Mesenchymal stem cell (in vitro differentiated cells and primary cell): ENCODE data around the gene PCDHB13.
"Not testable (repeated sequence)": the region's sequence is repeated elsewhere in the genome, so short reads cannot be mapped to it uniquely, and the experiment has no call there.

Source experiments
- DNase-seq: peaks from one replicate; pipeline ENCODE4 v3.0.0-alpha.2; 2013
- H2AFZ ChIP-seq: one replicate; pipeline ENCODE4 v1.6.1; 2013; ENCODE audit warnings: low read depth, mild to moderate bottlenecking, control low read depth, inconsistent platforms, low read length, moderate library complexity
- H2AK5ac ChIP-seq: 2 replicates; pipeline ENCODE4 v1.6.1; 2013; ENCODE audit warnings: low read length, moderate library complexity, mild to moderate bottlenecking, inconsistent platforms; ENCODE audit not compliant: severe bottlenecking
- H2BK120ac ChIP-seq: one replicate; pipeline ENCODE4 v1.6.1; 2013; ENCODE audit warnings: low read depth, mild to moderate bottlenecking, inconsistent platforms, low read length, moderate library complexity
- H2BK12ac ChIP-seq, 2 experiments: one replicate each; pipeline ENCODE4 v1.6.1; 2013; ENCODE audit warnings: inconsistent platforms in 2 of 2, low read length in 2 of 2, mild to moderate bottlenecking in 2 of 2, moderate library complexity in 2 of 2, control low read depth in 1 of 2
- H2BK15ac ChIP-seq: one replicate; pipeline ENCODE4 v1.6.1; 2013; ENCODE audit warnings: mild to moderate bottlenecking, low read depth, inconsistent platforms; ENCODE audit not compliant: poor library complexity, severe bottlenecking
- H2BK5ac ChIP-seq: 2 replicates; pipeline ENCODE4 v1.6.1; 2013; ENCODE audit warnings: low read depth, mild to moderate bottlenecking, low read length, control low read depth, inconsistent platforms; ENCODE audit not compliant: poor library complexity, severe bottlenecking
- H3K14ac ChIP-seq, 2 experiments: one replicate each; pipeline ENCODE4 v1.6.1; 2013; ENCODE audit warnings: inconsistent platforms in 2 of 2, low read length in 2 of 2, control low read depth in 1 of 2, mild to moderate bottlenecking in 1 of 2, moderate library complexity in 1 of 2
- H3K18ac ChIP-seq, 2 experiments: one replicate each; pipeline ENCODE4 v1.6.1; 2013; ENCODE audit warnings: inconsistent platforms in 2 of 2, low read length in 2 of 2, control low read depth in 1 of 2, low read depth in 1 of 2, mild to moderate bottlenecking in 1 of 2
- H3K23ac ChIP-seq, 2 experiments: one replicate each; pipeline ENCODE4 v1.6.1; 2013; ENCODE audit warnings: inconsistent platforms in 2 of 2, low read length in 2 of 2, mild to moderate bottlenecking in 2 of 2, moderate library complexity in 2 of 2, control low read depth in 1 of 2
- H3K27ac ChIP-seq: 2 replicates; pipeline ENCODE4 v1.5.1; 2013; ENCODE audit warnings: mild to moderate bottlenecking, moderate library complexity, low read length, control low read depth, inconsistent platforms; ENCODE audit not compliant: poor library complexity, severe bottlenecking
- H3K27me3 ChIP-seq, 2 experiments: 2 replicates each; pipeline versions ENCODE4 v1.6.1 to v1.7.0; 2013; ENCODE audit warnings: low read length in 2 of 2, mild to moderate bottlenecking in 2 of 2, moderate library complexity in 2 of 2, control low read depth in 1 of 2, inconsistent platforms in 1 of 2; ENCODE audit not compliant: control insufficient read depth in 1 of 2, insufficient read depth in 1 of 2
- H3K36me3 ChIP-seq, 2 experiments: 2 replicates each; pipeline versions ENCODE4 v1.6.1 to v1.7.0; 2013; ENCODE audit warnings: low read length in 2 of 2, control low read depth in 1 of 2, inconsistent platforms in 1 of 2, low read depth in 1 of 2, mild to moderate bottlenecking in 1 of 2; ENCODE audit not compliant: insufficient read depth in 2 of 2, control insufficient read depth in 1 of 2
- H3K4ac ChIP-seq, 2 experiments: one replicate each; pipeline ENCODE4 v1.6.1; 2013; ENCODE audit warnings: inconsistent platforms in 2 of 2, low read length in 2 of 2, mild to moderate bottlenecking in 2 of 2, moderate library complexity in 2 of 2, control low read depth in 1 of 2, low read depth in 1 of 2
- H3K4me1 ChIP-seq: 2 replicates; pipeline ENCODE4 v1.6.1; 2013; ENCODE audit warnings: low read depth, low read length, control low read depth; ENCODE audit not compliant: control insufficient read depth, insufficient read depth
- H3K4me2 ChIP-seq: 2 replicates; pipeline ENCODE4 v1.6.1; 2013; ENCODE audit warnings: low read length, mild to moderate bottlenecking, inconsistent platforms; ENCODE audit not compliant: poor library complexity, severe bottlenecking
- H3K4me3 ChIP-seq, 2 experiments: 2 replicates each; pipeline versions ENCODE4 v1.5.1 to v1.7.0; 2013; ENCODE audit warnings: low read length in 2 of 2, mild to moderate bottlenecking in 2 of 2, control low read depth in 1 of 2, low read depth in 1 of 2; ENCODE audit not compliant: insufficient read depth in 1 of 2
- H3K79me1 ChIP-seq: replicated peaks from 2 replicates; pipeline ENCODE4 v1.6.1; 2013; ENCODE audit warnings: mild to moderate bottlenecking, control low read depth, low read length, inconsistent platforms; ENCODE audit not compliant: poor library complexity, severe bottlenecking
- H3K9ac ChIP-seq: 2 replicates; pipeline ENCODE4 v1.7.0; 2013; ENCODE audit warnings: mild to moderate bottlenecking, low read length, moderate library complexity
- H3K9me3 ChIP-seq: 2 replicates; pipeline ENCODE4 v1.7.0; 2013; ENCODE audit warnings: mild to moderate bottlenecking, low read length; ENCODE audit not compliant: control insufficient read depth
- H4K8ac ChIP-seq: one replicate; pipeline ENCODE4 v1.6.1; 2013; ENCODE audit warnings: inconsistent platforms, mild to moderate bottlenecking, low read length, moderate library complexity
- H4K91ac ChIP-seq: one replicate; pipeline ENCODE4 v1.6.1; 2013; ENCODE audit warnings: mild to moderate bottlenecking, low read length, inconsistent platforms
- WGBS: methylation state at CpG from one replicate; pipeline ENCODE4 v1.1.7; 2013; ENCODE audit warnings: mixed read lengths; 5-methylcytosine and 5-hydroxymethylcytosine counted together

PCDHB13 gene

GRCh38 chr5:141215504-141215903, 1.8 kb downstream of the PCDHB13 start:
- not testable (repeated sequence) for H2AK5ac ChIP-seq, H2AFZ ChIP-seq, H3K23ac ChIP-seq, H3K27ac ChIP-seq, H2BK12ac ChIP-seq, H3K18ac ChIP-seq, H3K4me2 ChIP-seq, H3K36me3 ChIP-seq, H3K4me1 ChIP-seq, H2BK5ac ChIP-seq, H4K91ac ChIP-seq, H3K27me3 ChIP-seq, DNase-seq, H2BK120ac ChIP-seq, H3K4me3 ChIP-seq, H3K79me1 ChIP-seq, H3K9ac ChIP-seq, H4K8ac ChIP-seq, H2BK15ac ChIP-seq, H3K4ac ChIP-seq, H3K14ac ChIP-seq
- peaks cover 74% of the 10 kb centered on the region for H3K9me3 ChIP-seq
- WGBS = 89% methylated on average over 14 of the region's 40 CpGs

- H3K4me3 ChIP-seq, H2BK15ac ChIP-seq, H2BK120ac ChIP-seq, H3K18ac ChIP-seq, H2BK5ac ChIP-seq, H2BK12ac ChIP-seq, H3K9ac ChIP-seq, H3K23ac ChIP-seq, H4K91ac ChIP-seq, DNase-seq, H3K4me2 ChIP-seq, H3K27ac ChIP-seq, H2AK5ac ChIP-seq, H3K4me1 ChIP-seq, H3K36me3 ChIP-seq, H4K8ac ChIP-seq, H3K4ac ChIP-seq, H3K27me3 ChIP-seq, H2AFZ ChIP-seq, H3K79me1 ChIP-seq, H3K14ac ChIP-seq: not testable (repeated sequence)
- peaks cover 77% of the 10 kb centered on the region for H3K9me3 ChIP-seq
- 71% methylated on average over 10 of the region's 26 CpGs for WGBS
Observed at GRCh38 chr5:141216035-141216434, 2.3 kb downstream of the PCDHB13 start.

- H3K9ac ChIP-seq = peak within 1 kb of the TSS; percentile 36
- H2BK15ac ChIP-seq = no peak within 1 kb of the TSS
- H3K9me3 ChIP-seq = peaks cover 87% of the 10 kb centered on the region
- no peaks in the 10 kb centered on the region for H3K27me3 ChIP-seq
- H2BK12ac ChIP-seq = no peak within 1 kb of the TSS
- H4K91ac ChIP-seq = no peak within 1 kb of the TSS
- H3K4ac ChIP-seq = no peak within 1 kb of the TSS
- H2BK5ac ChIP-seq = no peak within 1 kb of the TSS
- peaks cover 2% of the 10 kb centered on the region for H3K79me1 ChIP-seq
- no peak within 1 kb of the TSS for H3K23ac ChIP-seq
- H4K8ac ChIP-seq = no peak within 1 kb of the TSS
- WGBS = 46% methylated on average over 15 of the region's 15 CpGs
- H2AK5ac ChIP-seq = no peak within 1 kb of the TSS
- no peak within 1 kb of the TSS for H2BK120ac ChIP-seq
- peak within 1 kb of the TSS in 1 of 2 experiments; percentile 64 for H3K4me3 ChIP-seq
- no peak within 1 kb of the TSS for H3K14ac ChIP-seq
- peak; percentile 23 for DNase-seq
- H3K4me2 ChIP-seq = peak within 1 kb of the TSS; percentile 16
- no peak within 1 kb of the TSS for H3K18ac ChIP-seq
- H3K36me3 ChIP-seq = peaks cover 0 to 4% of the 10 kb centered on the region in 2 experiments
- no peak within 1 kb of the TSS for H3K27ac ChIP-seq
- H3K4me1 ChIP-seq = no peaks in the 10 kb centered on the region
- no peak within 1 kb of the TSS for H2AFZ ChIP-seq
Observed at GRCh38 chr5:141223112-141223783, 9.5 kb downstream of the PCDHB13 start, which contains the start of gene PCDHB14. Gene PCDHB14, plus strand, starts transcription at chr5:141223343. Its CDS starts 163 bp downstream, at chr5:141223506.

GRCh38 chr5:141224844-141225243, 11.1 kb downstream of the PCDHB13 start:
- H3K79me1 ChIP-seq, DNase-seq, H3K4me3 ChIP-seq, H3K23ac ChIP-seq, H2BK15ac ChIP-seq, H3K9ac ChIP-seq, H3K27me3 ChIP-seq, H2AK5ac ChIP-seq, H3K18ac ChIP-seq, H2BK120ac ChIP-seq, H2BK5ac ChIP-seq, H2BK12ac ChIP-seq, H2AFZ ChIP-seq, H3K4me2 ChIP-seq, H3K4me1 ChIP-seq, H3K36me3 ChIP-seq, H3K27ac ChIP-seq, H4K8ac ChIP-seq, H4K91ac ChIP-seq, H3K4ac ChIP-seq, H3K14ac ChIP-seq: not testable (repeated sequence)
- 93% methylated on average over 19 of the region's 40 CpGs for WGBS
- H3K9me3 ChIP-seq = peaks cover 81% of the 10 kb centered on the region
